ACC112 (cell line): Measurements from ENCODE around the gene GPC1.

Experiments
- H2AFZ ChIP-seq: fragments of 200-600 bp; sonication (generic); one replicate; pipeline ENCODE4 v1.6.0; 2017; ENCODE audit warnings: antibody characterized with exemption, low read length; ENCODE audit not compliant: unreplicated experiment
- H3K27ac ChIP-seq: fragments of 200-600 bp; sonication (generic); 2 replicates; pipeline ENCODE4 v1.5.1; 2014; ENCODE audit warnings: low read depth, mild to moderate bottlenecking, antibody characterized with exemption, low read length, moderate library complexity
- H3K27me3 ChIP-seq: fragments of 200-600 bp; sonication (generic); 2 replicates; pipeline ENCODE4 v1.6.1; 2014; ENCODE audit warnings: mild to moderate bottlenecking, antibody characterized with exemption, low read length, moderate library complexity, mixed read lengths; ENCODE audit not compliant: insufficient read depth
- H3K36me3 ChIP-seq: fragments of 200-600 bp; sonication (generic); 2 replicates; pipeline ENCODE4 v1.6.1; 2016; ENCODE audit warnings: mild to moderate bottlenecking, antibody characterized with exemption, low read length, moderate library complexity, mixed read lengths; ENCODE audit not compliant: insufficient read depth
- H3K4me1 ChIP-seq: fragments of 200-600 bp; sonication (generic); one replicate; pipeline ENCODE4 v1.6.1; 2016; ENCODE audit warnings: low read length, mixed read lengths; ENCODE audit not compliant: insufficient read depth, unreplicated experiment, control insufficient read depth
- H3K4me3 ChIP-seq: fragments of 200-600 bp; sonication (generic); 2 replicates; pipeline ENCODE4 v1.5.1; 2014; ENCODE audit warnings: mild to moderate bottlenecking, low read depth, low read length
- H3K79me2 ChIP-seq: fragments of 200-600 bp; sonication (generic); one replicate; pipeline ENCODE4 v1.6.0; 2016; ENCODE audit warnings: low read length; ENCODE audit not compliant: control insufficient read depth, unreplicated experiment, insufficient read depth

Gene GPC1

GRCh38 chr2:240434728-240435456 lies 571 bp upstream of the GPC1 start:
- Histone ChIP-seq H3K4me1 (peaks cover 28% of the 10 kb centered on the region), H3K4me3 (peak overlapping the region; percentile 88), H3K36me3 (no peaks in the 10 kb centered on the region), H3K79me2 (peaks cover 30% of the 10 kb centered on the region), H2AFZ (peak overlapping the region; percentile 55), H3K27me3 (no peaks in the 10 kb centered on the region), H3K27ac (peak overlapping the region; percentile 86)

DNA sequence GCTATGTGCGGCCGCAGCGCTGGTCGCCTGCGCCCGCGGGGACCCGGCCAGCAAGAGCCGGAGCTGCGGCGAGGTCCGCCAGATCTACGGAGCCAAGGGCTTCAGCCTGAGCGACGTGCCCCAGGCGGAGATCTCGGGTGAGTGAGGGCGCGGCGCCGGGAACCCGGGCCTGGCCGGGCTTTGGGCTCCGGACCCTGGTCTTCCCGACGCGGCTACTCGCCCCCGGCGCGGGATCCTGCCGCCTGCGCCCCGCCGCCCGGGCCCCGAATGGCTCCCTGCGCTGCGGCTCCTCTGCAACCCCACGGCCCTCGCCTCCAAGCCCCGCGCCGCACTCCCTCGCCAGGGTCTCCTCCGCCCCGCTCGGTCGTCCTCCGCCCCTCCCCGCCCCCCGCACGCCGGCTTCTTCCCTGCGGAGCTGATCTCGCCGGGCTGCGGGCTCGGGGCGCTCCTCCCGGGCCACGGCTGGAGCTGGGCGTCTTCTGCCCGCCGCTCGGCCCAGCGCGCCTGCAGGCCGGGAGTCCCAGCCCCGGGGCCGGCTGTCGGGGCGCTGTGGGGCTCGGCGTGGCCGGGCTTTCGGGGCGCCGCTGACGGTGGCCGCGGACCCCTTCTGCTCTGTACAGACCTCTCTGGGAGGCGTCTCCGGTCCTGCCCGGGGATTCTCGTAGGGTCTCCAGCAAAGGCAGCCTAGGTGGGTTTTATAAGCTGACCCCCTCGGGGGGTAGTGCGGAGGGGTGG lies 652 bp downstream of the GPC1 start:
- Histone ChIP-seq H2AFZ (peak overlapping the region; percentile 63), H3K4me1 (peaks cover 28% of the 10 kb centered on the region), H3K4me3 (peak overlapping the region; percentile 95), H3K27ac (peak overlapping the region; percentile 83), H3K79me2 (peaks cover 38% of the 10 kb centered on the region), H3K27me3 (no peaks in the 10 kb centered on the region), H3K36me3 (no peaks in the 10 kb centered on the region)

DNA sequence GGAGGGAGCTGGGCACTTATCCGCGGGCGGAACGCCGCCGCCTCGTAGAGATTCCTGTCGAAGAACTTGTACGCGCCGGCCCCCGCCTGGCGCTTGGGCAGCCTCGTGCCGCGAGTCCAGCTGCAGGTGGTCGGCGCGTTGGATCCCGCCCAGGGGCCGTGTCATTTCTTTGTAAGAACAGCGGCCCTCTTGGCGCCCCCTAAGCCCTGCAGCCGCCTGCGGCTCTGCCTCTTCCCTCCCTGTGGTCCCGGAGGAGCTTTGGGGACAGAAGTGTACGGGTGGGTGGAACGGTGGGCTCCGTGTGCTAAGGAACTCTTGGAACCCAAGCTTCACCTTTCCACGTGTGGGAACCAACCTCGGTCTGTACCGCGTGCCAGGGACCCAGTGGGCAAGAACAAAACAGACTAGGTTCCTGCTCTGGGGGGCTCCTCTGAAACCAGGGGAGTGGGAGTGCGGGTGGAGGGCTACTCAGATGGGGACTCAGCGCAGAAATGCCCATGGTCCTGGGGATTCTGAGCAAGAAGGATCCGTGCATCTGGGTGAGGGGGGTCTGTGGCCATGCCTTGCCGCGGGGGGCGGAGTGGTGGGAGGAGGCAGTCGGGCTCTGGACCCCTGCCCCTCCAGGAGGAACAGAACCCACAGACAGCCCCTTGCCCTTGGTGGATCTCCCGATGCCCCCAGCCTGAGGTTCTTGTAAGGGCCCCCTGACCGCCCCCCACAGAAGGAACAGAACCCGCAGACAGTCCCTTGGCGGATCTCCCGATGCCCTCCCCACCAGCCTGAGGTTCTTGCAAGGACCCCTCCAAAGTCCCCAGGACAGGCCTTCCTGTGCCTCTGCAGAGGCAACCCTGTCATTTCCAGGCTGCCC lies 1.5 kb downstream of the GPC1 start:
- Histone ChIP-seq H3K27ac (peak overlapping the region; percentile 83; the same call in 1 of the 2 replicates), H3K36me3 (no peaks in the 10 kb centered on the region), H3K4me1 (peaks cover 28% of the 10 kb centered on the region), H3K27me3 (no peaks in the 10 kb centered on the region), H2AFZ (peak overlapping the region; percentile 6), H3K79me2 (peaks cover 40% of the 10 kb centered on the region), H3K4me3 (peak overlapping the region; percentile 95)

GRCh38 chr2:240437551-240437860 lies 2.0 kb downstream of the GPC1 start:
- Histone ChIP-seq H3K4me3 (peak overlapping the region; percentile 95), H3K27ac (no peak overlapping the region), H3K27me3 (no peaks in the 10 kb centered on the region)

DNA sequence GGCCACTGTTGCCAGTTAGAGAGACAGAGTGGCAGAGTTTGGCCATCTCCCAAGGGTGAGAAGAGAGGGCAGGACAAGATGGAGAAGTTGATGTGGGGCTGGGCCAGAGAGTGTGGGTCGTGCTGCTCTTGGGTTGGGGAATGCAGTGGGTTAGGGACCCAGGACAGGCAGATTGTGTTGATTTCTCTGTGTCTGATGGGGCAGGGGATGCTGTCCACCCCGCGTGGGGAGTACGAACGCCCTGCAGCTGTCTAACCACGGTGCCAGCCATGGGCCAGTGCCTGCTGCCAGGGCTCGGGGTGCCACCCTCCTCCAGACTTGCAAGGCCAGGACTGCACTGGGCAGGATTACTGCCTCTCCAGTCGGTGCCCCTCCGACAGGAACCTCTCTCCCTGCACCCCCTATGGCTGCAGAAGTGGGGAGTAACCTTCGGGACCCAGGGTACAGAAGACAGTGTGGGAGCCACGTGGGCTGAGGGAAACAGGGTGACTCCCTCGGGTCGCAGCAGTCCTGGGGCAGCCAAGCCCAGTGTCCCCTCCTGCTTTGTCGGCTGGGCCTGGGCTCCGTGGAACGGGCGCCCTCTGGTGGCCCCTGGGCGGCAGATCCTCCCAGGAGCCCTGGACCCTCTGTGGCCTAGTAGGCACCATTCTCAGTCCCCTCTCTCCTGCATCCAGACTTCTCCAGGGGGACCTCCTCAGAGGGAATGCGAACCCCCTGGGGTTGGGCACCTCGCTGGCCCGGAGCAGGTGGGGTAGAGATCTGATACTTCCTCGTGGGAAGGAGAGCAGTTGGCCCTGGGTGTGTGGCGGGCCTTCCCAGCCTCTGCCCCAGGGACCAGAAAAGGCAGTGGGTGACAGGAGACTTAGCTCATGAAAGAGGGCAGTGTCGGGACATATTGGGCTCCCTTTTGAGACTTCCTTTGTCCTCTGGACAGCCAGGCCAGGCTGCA lies 2.7 kb downstream of the GPC1 start:
- Histone ChIP-seq H3K27me3 (no peaks in the 10 kb centered on the region), H3K79me2 (peaks cover 40% of the 10 kb centered on the region), H3K4me3 (peak overlapping the region; percentile 95), H3K4me1 (peaks cover 26% of the 10 kb centered on the region), H2AFZ (no peak overlapping the region), H3K27ac (no peak overlapping the region), H3K36me3 (no peaks in the 10 kb centered on the region)

More at GRCh38 chr2:240437551-240437860, 2.0 kb downstream of the GPC1 start:
- Histone ChIP-seq H3K79me2 (peaks cover 40% of the 10 kb centered on the region), H3K4me1 (peaks cover 28% of the 10 kb centered on the region), H2AFZ (no peak overlapping the region), H3K36me3 (no peaks in the 10 kb centered on the region)

- H3K27ac ChIP-seq: no peak overlapping the region
- H3K4me3 ChIP-seq: no peak overlapping the region
Observed at GRCh38 chr2:240438810-240439697, 3.6 kb downstream of the GPC1 start.

DNA sequence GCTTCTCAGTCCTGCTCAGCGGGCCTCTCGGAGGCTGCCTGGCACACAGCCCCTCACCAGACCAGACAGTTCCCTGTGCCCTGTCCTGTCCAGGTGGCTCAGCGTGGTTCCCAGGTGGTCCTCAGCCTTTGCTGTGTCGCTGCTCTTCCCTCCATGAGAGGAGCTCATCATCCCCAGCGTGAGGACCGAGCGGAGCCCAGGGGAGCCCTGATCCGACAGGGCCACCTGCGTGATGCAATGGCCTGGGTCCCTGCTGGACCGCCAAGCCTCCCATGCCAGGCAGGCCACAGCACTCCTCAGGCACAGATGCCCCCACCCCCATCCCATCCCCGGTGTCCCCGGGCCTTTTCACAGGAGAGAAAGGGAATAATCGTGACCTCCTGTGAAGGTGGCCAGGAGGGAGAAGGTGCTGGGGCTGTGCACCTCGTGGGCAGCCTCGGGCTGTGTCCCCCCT lies 4.3 kb downstream of the GPC1 start:
- no peak overlapping the region for H2AFZ ChIP-seq
- H3K4me3 ChIP-seq: no peak overlapping the region
- H3K36me3 ChIP-seq: no peaks in the 10 kb centered on the region
- H3K27me3 ChIP-seq: no peaks in the 10 kb centered on the region
- H3K79me2 ChIP-seq: peaks cover 40% of the 10 kb centered on the region
- H3K4me1 ChIP-seq: peaks cover 15% of the 10 kb centered on the region
- H3K27ac ChIP-seq: no peak overlapping the region

More at GRCh38 chr2:240438810-240439697, 3.6 kb downstream of the GPC1 start:
- Histone ChIP-seq H3K36me3 (no peaks in the 10 kb centered on the region), H2AFZ (no peak overlapping the region), H3K4me1 (peaks cover 18% of the 10 kb centered on the region), H3K79me2 (peaks cover 40% of the 10 kb centered on the region), H3K27me3 (no peaks in the 10 kb centered on the region)

DNA sequence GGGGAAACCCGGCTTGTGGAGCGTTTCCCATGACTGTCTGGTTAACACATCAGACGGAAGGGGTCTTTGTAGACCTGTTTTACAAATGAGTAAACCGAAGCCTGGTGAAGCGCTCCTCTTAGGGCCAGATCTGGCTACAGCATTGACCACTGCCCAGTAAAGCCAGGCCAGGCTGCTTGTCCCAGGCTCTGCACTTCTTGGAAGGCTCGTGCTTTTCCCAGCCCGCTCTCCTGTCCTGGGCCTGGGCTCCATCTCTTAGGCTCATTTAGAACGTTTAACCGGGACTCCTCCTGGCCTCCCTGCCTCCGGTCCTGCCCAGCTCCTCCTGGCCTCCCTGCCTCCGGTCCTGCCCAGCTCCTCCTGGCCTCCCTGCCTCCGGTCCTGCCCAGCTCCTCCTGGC lies 4.8 kb downstream of the GPC1 start:
- Histone ChIP-seq H3K4me1 (peaks cover 15% of the 10 kb centered on the region), H3K27me3 (no peaks in the 10 kb centered on the region), H3K4me3 (no peak overlapping the region), H3K36me3 (no peaks in the 10 kb centered on the region), H3K27ac (no peak overlapping the region), H2AFZ (no peak overlapping the region), H3K79me2 (peaks cover 40% of the 10 kb centered on the region)

DNA sequence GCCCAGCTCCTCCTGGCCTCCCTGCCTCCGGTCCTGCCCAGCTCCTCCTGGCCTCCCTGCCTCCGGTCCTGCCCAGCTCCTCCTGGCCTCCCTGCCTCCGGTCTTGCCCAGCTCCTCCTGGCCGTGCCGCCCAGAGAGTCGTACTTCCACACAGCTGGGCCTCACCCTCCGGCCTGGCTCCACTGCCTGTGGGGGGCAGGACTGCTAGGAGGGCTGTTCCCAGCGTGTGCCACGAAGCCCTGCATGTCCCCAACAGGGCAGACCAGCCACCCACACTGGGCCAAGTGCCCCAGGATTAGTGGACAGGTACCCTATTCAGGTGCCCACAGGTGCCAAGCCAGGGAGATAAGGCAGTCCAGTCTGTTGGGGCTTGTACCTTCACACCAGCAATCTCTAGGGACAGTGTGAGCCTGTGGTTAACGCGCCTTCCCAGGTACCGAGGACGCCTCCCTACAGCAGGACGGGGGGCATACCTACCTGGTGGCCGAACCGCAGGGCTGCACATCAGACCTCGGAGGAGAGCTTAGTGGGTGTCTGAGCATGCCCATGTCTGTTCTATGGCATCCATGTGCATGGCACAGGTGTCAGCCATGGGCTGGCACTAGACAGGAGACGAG lies 5.3 kb downstream of the GPC1 start:
- peaks cover 15% of the 10 kb centered on the region for H3K4me1 ChIP-seq
- no peak overlapping the region for H3K4me3 ChIP-seq
- no peaks in the 10 kb centered on the region for H3K27me3 ChIP-seq
- H2AFZ ChIP-seq: no peak overlapping the region
- no peak overlapping the region for H3K27ac ChIP-seq
- peaks cover 40% of the 10 kb centered on the region for H3K79me2 ChIP-seq
- no peaks in the 10 kb centered on the region for H3K36me3 ChIP-seq
